ENCODE results near the gene TDRD12.

TDRD12 gene

DNA sequence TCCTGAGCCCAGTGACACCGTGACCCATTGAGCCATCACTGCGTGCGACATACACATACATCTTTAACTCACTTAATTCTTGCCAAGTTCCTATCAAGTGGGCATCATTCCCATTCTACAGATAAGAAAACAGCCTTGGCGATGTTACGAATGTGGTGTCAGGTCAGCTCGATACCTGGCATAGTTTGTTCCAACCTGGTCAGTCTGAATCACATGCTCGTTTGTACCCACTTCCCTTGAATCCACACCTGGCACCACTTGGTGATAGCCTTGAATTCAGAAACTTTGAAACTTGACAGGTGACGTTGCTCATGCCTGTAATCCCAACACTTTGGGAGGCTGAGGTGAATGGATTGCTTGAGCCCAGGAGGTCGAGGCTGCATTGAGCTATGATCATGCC is 90.9 kb downstream of the TDRD12 start:
- in situ Hi-C loops (cut with MboI; ENCODE audit: low sequenced_read_pairs, unreplicated experiment) = no loop called here
- no peak for DNase-seq (ENCODE audit: low spot score)
- no peak for TF ChIP-seq CTCF (IDR thresholded peaks at IDR 0.05; ENCODE audit: borderline replicate concordance, control extremely low read depth, extremely low read depth, insufficient read depth, missing control alignments)

- no peak for DNase-seq (ENCODE audit: low spot score)
- in situ Hi-C loops (cut with MboI; ENCODE audit: low sequenced_read_pairs, unreplicated experiment) = no loop called here
- no peak for TF ChIP-seq CTCF (IDR thresholded peaks at IDR 0.05; ENCODE audit: borderline replicate concordance, control extremely low read depth, extremely low read depth, insufficient read depth, missing control alignments)
Observed at GRCh38 chr19:32811151-32811550, 91.6 kb downstream of the TDRD12 start.

- in situ Hi-C loops (cut with MboI; ENCODE audit: low sequenced_read_pairs, unreplicated experiment) = no loop called here
- TF ChIP-seq CTCF (IDR thresholded peaks at IDR 0.05; ENCODE audit: borderline replicate concordance, control extremely low read depth, extremely low read depth, insufficient read depth, missing control alignments) = no peak
- no peak for DNase-seq (ENCODE audit: low spot score)
Observed at GRCh38 chr19:32812036-32812435, 92.5 kb downstream of the TDRD12 start.

DNA sequence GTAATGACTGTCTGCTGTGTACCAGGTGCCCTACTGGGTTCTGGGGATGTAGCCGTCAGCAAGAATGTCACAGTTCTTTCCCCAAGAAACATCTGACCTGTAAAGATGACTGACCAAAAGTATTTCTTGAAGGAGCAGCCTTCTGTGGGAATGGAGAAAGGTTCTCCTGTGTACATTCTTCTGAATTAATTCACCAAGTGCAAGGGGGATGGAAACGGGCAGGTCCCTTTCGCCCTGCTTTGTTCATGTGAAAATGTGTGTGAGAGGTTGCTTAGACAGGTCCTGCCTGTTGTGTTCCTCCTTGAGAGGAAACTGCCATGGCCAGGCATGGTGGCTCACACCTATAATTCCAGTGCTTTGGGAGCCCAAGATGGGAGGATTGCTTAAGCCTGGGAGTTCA is 93.0 kb downstream of the TDRD12 start:
- no peak for TF ChIP-seq CTCF (IDR thresholded peaks at IDR 0.05; ENCODE audit: borderline replicate concordance, control extremely low read depth, extremely low read depth, insufficient read depth, missing control alignments)

DNA sequence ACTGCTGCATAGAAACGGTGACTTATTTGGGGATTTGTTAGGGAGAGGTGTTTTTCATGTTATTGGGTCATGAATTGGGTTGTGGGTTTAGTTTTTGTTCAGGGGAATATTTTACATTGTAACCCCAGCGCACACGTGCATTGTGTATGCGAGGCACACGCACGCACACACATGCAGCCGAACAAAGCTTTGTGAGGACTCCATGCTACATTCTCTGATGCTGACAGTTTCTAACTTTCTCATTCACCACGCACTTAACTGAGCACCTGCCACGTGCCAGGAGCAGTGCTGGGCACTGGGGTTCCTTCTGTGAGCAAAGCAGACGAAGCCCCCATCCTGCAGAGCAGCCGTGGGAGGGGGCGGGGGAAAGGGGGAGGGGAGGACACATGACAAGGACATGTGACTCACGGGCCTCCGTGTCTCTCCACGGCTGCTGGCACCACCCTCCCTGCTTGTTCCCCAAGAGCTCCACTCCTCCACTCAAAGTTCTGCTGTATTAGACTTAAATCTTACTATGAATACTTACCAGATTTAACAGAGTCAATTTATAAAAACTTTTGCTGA is 94.4 kb downstream of the TDRD12 start:
- no peak for TF ChIP-seq CTCF (IDR thresholded peaks at IDR 0.05; ENCODE audit: borderline replicate concordance, control extremely low read depth, extremely low read depth, insufficient read depth, missing control alignments)
- DNase-seq (ENCODE audit: low spot score) = no peak
- in situ Hi-C loops (cut with MboI; ENCODE audit: low sequenced_read_pairs, unreplicated experiment) = no loop called here

More for the DNA sequence above, 93.0 kb downstream of the TDRD12 start:
- in situ Hi-C loops (cut with MboI; ENCODE audit: low sequenced_read_pairs, unreplicated experiment) = no loop called here
- DNase-seq (ENCODE audit: low spot score) = no peak

- in situ Hi-C loops (cut with MboI; ENCODE audit: low sequenced_read_pairs, unreplicated experiment) = no loop called here
- TF ChIP-seq CTCF (IDR thresholded peaks at IDR 0.05; ENCODE audit: borderline replicate concordance, control extremely low read depth, extremely low read depth, insufficient read depth, missing control alignments) = no peak
- no peak for DNase-seq (ENCODE audit: low spot score)
Observed at GRCh38 chr19:32814624-32815023, 95.1 kb downstream of the TDRD12 start.
